DMS153 treated with DMSO at 0.1 percent for 48 hours (cell line): ENCODE results near the gene SCP2.

ENCODE experiments used
- DNase-seq: peaks from one replicate; lab custom pipeline; 2025; ENCODE audit not compliant: unreplicated experiment; lab: John Stamatoyannopoulos, UW

SCP2 gene

GRCh38 chr1:53094533-53094919 lies 167.4 kb downstream of the SCP2 start:
- DNase-seq, result no peak
